PFSK-1 (cell line): ENCODE measurements around the gene HINT3.

ENCODE experiments used
- FOXP2 ChIP-seq: optimal IDR thresholded peaks from 2 replicates; pipeline ENCODE3; 2011; ENCODE audit warnings: borderline replicate concordance, control low read depth, inconsistent platforms; ENCODE audit not compliant: insufficient read depth; ENCODE audit errors: extremely low read length, extremely low read depth
- POLR2AphosphoS5 ChIP-seq: IDR thresholded peaks from 2 replicates; pipeline ENCODE4 v1.6.1; 2012; ENCODE audit warnings: low read depth, mild to moderate bottlenecking, control low read depth, low read length, moderate library complexity
- REST ChIP-seq, 2 experiments: IDR thresholded peaks; 2 replicates each; pipeline versions ENCODE4 v1.6.1 to v1.8.0; 2011 to 2012; ENCODE audit warnings: low read depth in 2 of 2, low read length in 2 of 2, control low read depth in 1 of 2, inconsistent platforms in 1 of 2, mild to moderate bottlenecking in 1 of 2, moderate library complexity in 1 of 2; ENCODE audit not compliant: insufficient read depth in 1 of 2
- SIN3A ChIP-seq: IDR thresholded peaks from 2 replicates; pipeline ENCODE4 v1.6.1; 2012; ENCODE audit warnings: mild to moderate bottlenecking, low read length, moderate library complexity, borderline replicate concordance; ENCODE audit not compliant: insufficient read depth
- TAF1 ChIP-seq: IDR thresholded peaks from 2 replicates; pipeline ENCODE4 v1.6.1; 2012; ENCODE audit warnings: low read length, control low read depth, borderline replicate concordance; ENCODE audit not compliant: insufficient read depth

The HINT3 gene

GRCh38 chr6:125926711-125927110 is 29.9 kb upstream of the HINT3 start:
- no peak for TF ChIP-seq SIN3A
- no peak for TF ChIP-seq FOXP2
- no peak for TF ChIP-seq TAF1
- no peak for TF ChIP-seq REST (IDR thresholded peaks at IDR 0.05; ENCODE audit: insufficient read depth in 1 of 2, low read depth in 2 of 2, low read length in 2 of 2)
- no peak for TF ChIP-seq POLR2AphosphoS5

- TF ChIP-seq FOXP2 (no peak), POLR2AphosphoS5 (no peak), REST (IDR thresholded peaks at IDR 0.05; ENCODE audit: insufficient read depth in 1 of 2, low read depth in 2 of 2, low read length in 2 of 2) (no peak), SIN3A (no peak), TAF1 (no peak)
Measured at GRCh38 chr6:125927761-125928160, 28.8 kb upstream of the HINT3 start.

DNA sequence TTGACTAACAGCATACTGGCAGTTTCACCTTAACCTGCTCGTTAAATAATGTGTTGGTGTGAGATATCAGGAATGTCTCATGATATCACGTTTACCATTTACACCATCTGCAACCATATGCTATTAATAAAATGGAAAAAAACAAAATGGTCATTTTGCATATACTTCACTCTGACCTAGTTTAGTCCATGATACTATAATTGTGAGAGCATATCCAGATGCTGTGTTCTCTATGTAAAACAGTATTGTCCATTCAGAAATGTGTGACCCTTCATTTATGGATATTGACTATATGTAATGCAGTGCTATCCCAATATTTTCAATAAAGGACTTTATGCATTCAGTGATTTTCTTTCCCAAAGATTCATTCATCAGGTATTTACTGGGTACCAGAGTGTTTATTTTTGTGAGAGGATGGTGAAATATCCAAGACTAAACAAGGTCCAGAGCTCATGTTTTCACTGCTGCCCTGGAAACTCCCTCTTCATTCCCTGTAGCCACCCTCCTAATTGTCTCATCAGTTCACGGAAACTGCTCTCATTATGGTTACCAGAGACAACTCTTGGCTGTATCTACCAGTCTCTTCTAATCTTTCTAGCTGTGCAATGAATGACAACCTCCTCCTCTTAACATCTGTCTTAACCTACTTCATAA is 25.7 kb upstream of the HINT3 start:
- TF ChIP-seq TAF1, result no peak
- TF ChIP-seq SIN3A, result no peak
- TF ChIP-seq POLR2AphosphoS5, result no peak
- no peak for TF ChIP-seq FOXP2
- TF ChIP-seq REST (IDR thresholded peaks at IDR 0.05; ENCODE audit: insufficient read depth in 1 of 2, low read depth in 2 of 2, low read length in 2 of 2), result no peak

DNA sequence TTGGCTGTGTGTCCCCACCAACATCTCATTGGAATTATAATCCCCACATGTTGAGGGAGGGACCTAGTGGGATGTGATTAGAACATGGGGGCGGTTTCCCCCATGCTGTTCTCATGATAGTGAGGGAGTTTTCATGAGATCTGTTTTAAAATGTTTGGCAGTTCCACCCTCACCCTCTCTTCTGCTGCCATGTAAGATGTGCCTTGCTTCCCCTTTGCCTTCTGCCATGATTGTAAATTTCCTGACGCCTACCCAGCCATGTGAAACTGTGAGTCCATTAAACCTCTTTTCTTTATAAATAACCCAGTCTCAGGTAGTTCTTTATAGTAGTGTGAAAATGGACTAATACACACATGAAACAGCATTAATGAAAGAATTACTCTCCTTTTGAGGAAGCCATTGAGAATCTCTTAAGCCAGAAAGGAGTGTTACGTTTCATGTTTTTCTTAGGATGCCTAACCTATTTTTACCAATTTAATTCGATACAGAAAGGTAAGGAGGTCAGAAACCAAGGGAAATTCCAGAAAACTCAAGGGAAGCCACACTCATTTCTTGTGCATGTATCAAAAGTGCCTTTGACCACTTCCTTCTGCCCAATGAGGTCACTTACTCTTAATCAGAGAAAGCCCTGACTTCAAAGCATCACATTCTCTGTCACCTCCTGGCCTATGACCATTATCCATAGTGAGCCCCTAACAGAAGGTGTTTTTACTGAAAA is 24.7 kb upstream of the HINT3 start:
- TF ChIP-seq SIN3A, result no peak
- no peak for TF ChIP-seq POLR2AphosphoS5
- TF ChIP-seq FOXP2, result no peak
- TF ChIP-seq REST (IDR thresholded peaks at IDR 0.05; ENCODE audit: insufficient read depth in 1 of 2, low read depth in 2 of 2, low read length in 2 of 2), result no peak
- TF ChIP-seq TAF1, result no peak
